Tibial nerve (tissue), 4 donors: ENCODE results near the gene GLO1. TPM values are rescaled to one million over a fixed set of nuclear protein-coding genes. Genes with fewer than 3 reads are reported as not detected.
A peak's percentile ranks its signal among the peaks of the same experiment; 100 is the strongest.

ENCODE experiments used
- DNase-seq, 2 donors: peaks; one replicate each; pipeline ENCODE4 v3.0.0-alpha.2; 2019; ENCODE audit warnings: low spot score in 2 of 2
- H3K27ac ChIP-seq, 4 donors: fragments of 200-600 bp; sonication (generic) in 3 of 4; one replicate each; pipeline ENCODE4 v1.5.1; 2017 to 2019; ENCODE audit warnings: mild to moderate bottlenecking in 1 of 4
- H3K27me3 ChIP-seq, 2 donors: fragments of 200-600 bp; sonication (generic) in 1 of 2; one replicate each; pipeline versions ENCODE4 v1.5.1 to v1.6.0; 2017 to 2019
- H3K36me3 ChIP-seq, 3 donors: fragments of 200-600 bp; sonication (generic); one replicate each; pipeline ENCODE4 v1.5.1; 2018 to 2019
- H3K4me1 ChIP-seq, 4 donors: fragments of 200-600 bp; sonication (generic) in 3 of 4; one replicate each; pipeline ENCODE4 v1.5.1; 2017 to 2019
- H3K4me3 ChIP-seq, 4 donors: fragments of 200-600 bp; sonication (generic) in 3 of 4; one replicate each; pipeline ENCODE4 v1.5.1; 2017 to 2019; ENCODE audit warnings: mild to moderate bottlenecking in 1 of 4, moderate library complexity in 1 of 4
- H3K9me3 ChIP-seq, 4 donors: fragments of 200-600 bp; sonication (generic) in 3 of 4; one replicate each; pipeline ENCODE4 v1.5.1; 2017 to 2019
- EP300 ChIP-seq, 2 donors: sonication (generic); formaldehyde crosslinking; IDR thresholded peaks; one replicate each; pipeline ENCODE4 v1.6.1; 2017; ENCODE audit warnings: antibody characterized with exemption in 2 of 2, mild to moderate bottlenecking in 1 of 2
- POLR2A ChIP-seq, 2 donors: fragments of 450-650 bp; IDR thresholded peaks; one replicate each; pipeline ENCODE4 v1.6.1; 2017; ENCODE audit warnings: antibody characterized with exemption in 2 of 2, mild to moderate bottlenecking in 2 of 2, moderate library complexity in 2 of 2
- WGBS, 2 donors: methylation state at CpG; one replicate each; pipeline ENCODE4 v1.1.5; 2018; 5-methylcytosine and 5-hydroxymethylcytosine counted together
- total RNA-seq, 4 donors: library from RNA; depleted of rRNA; stranded (reverse); fragments of >200 nt; gene quantifications; one replicate each; pipeline ENCODE4 v1.1.0, GENCODE V29; 2016
- TF ChIP-seq, protein P1 (sequence below), 5 experiments: fragments of 200-600 bp in 3 of 5; fragments of 450-650 bp in 2 of 5; sonication (generic) in 3 of 5; IDR thresholded peaks; one replicate each; pipeline ENCODE4 v1.5.1; 2016 to 2019; ENCODE audit warnings: antibody characterized with exemption in 5 of 5, mild to moderate bottlenecking in 3 of 5, moderate library complexity in 2 of 5

The GLO1 gene
- total RNA-seq, 4 donors from 2014 or later = 69.6 to 118 (median 86.3) TPM

DNA sequence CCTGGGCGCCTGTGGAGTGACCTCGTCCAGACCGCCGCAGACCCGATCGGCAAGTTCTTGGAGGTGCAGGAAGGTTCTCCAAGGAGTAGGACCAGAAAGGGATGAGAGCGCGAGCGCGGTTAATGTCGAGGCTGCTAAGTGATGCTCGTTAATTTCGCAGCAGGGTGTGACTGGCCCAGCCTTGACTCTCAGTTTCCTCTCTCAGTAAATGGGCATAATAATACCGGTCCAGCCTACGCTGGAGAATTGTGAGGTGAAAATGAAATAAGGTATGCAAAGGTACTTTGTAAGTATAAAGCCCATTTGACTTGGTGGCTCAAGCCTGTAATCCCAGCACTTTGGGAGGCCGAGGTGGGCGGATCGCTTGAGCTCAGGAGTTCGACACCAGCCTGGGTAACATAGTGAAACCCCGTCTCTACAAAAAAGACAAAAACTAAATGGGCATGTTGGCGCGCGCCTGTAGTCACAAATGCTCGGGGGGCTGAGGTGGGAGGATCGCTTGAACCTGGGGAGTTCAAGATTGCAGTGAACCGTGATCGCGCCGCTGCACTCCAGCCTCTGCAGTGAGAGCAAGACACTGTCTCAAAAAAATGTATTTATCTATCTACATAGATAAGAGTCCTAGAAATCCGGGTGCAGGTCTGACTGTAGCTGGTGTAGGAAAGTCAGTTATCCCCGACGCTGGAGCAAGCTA is 62.6 kb downstream of the GLO1 start:
- Histone ChIP-seq H3K4me3 (peak overlapping the region; percentile 66 to 92 (median 77)), H3K27ac (peak overlapping the region; percentile 91 to 96 (median 94)), H3K27me3 (no peaks in the 10 kb centered on the region), H3K36me3 (no peaks in the 10 kb centered on the region), H3K9me3 (no peaks in the 10 kb centered on the region), H3K4me1 (peaks cover 0 to 29% (median 15%) of the 10 kb centered on the region in 4 donors)
- no peak for DNase-seq
- WGBS, 2 donors = 10 to 11% methylated on average over 30 to 32 of the region's 32 CpGs
- TF ChIP-seq EP300 (IDR thresholded peaks at IDR 0.05) = peak in 1 of 2 donors; percentile 42
- TF ChIP-seq, protein P1, sequence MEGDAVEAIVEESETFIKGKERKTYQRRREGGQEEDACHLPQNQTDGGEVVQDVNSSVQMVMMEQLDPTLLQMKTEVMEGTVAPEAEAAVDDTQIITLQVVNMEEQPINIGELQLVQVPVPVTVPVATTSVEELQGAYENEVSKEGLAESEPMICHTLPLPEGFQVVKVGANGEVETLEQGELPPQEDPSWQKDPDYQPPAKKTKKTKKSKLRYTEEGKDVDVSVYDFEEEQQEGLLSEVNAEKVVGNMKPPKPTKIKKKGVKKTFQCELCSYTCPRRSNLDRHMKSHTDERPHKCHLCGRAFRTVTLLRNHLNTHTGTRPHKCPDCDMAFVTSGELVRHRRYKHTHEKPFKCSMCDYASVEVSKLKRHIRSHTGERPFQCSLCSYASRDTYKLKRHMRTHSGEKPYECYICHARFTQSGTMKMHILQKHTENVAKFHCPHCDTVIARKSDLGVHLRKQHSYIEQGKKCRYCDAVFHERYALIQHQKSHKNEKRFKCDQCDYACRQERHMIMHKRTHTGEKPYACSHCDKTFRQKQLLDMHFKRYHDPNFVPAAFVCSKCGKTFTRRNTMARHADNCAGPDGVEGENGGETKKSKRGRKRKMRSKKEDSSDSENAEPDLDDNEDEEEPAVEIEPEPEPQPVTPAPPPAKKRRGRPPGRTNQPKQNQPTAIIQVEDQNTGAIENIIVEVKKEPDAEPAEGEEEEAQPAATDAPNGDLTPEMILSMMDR (IDR thresholded peaks at IDR 0.05) = no peak

DNA sequence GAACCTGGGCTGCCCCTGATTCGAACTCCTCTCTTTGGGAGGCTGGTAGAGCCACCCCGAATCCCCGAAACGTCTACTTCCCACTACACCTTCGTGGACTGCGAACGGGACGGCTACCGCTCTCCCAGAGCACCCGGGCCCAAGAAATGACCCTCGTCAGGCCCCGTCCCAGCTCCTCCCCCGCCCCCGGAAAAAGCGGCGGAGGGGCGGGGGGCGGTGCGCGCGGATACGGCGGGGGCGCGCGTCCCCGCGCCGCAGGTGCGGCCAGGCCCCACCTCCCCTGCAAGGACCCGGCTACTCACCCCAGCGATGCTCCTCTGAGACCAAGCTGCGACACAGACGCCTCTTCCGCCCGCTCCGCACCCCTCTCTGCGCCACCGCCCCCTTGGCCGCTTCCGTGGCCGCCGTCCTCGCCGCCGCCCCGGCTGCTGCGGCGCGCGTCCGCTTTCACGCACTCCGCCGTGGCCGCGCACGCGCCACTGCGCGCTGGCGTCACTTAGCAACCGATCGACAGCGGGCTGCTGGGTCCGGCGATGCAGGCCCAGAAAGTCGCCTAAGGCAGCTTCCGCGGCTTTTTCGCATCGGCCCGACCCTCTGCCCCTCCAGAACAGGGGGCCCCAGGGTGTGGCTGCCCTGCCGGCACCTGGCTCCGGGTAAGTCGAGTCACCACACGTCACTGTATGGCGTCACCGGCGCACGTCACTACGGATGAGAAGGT is 63.3 kb downstream of the GLO1 start, which contains the start of gene BTBD9:
Gene BTBD9 (minus strand): TSS at position 432 of the 718 bp plus-strand sequence.
- Histone ChIP-seq H3K4me3 (peak within 1 kb of the TSS; percentile 66 to 92 (median 77)), H3K27ac (peak within 1 kb of the TSS; percentile 91 to 96 (median 94)), H3K9me3 (no peaks in the 10 kb centered on the region), H3K36me3 (no peaks in the 10 kb centered on the region), H3K27me3 (no peaks in the 10 kb centered on the region), H3K4me1 (peaks cover 0 to 30% (median 15%) of the 10 kb centered on the region in 4 donors)
- peak; percentile 64 to 65 for DNase-seq
- no peak for TF ChIP-seq EP300 (IDR thresholded peaks at IDR 0.05)
- peak; percentile 14 to 43 for TF ChIP-seq POLR2A (IDR thresholded peaks at IDR 0.05)
- TF ChIP-seq, protein P1 (IDR thresholded peaks at IDR 0.05) = peak in 1 of 5 experiments; percentile 5
- 0 to 1% methylated on average over 14 to 21 of the region's 82 CpGs for WGBS, 2 donors

DNA sequence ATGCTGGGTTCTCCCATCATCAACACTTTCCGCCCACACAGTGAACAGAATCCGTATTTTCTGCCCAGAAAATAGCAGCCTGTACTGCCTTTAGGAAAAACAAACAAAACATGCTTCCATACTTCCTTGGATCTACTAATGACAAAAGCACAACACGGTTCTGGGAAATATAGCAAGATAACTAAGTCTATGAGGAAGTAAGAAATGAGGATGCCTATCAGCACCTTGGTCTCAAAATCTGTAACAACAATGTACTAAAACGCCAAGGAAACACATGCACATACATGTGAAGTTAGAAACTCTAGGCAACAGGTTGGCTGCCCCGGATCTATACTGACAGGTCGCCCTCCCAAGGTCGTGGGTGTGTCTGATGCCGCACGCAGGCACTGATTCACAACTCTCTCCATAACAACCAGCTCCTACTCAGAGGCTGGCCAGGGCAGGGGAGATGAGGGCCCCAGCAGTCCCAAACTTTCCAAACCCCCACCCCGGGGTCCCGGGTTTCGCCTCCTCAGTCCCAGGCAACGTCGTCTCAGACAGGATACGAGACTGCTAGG is 63.9 kb downstream of the GLO1 start:
- no peaks in the 10 kb centered on the region for H3K9me3 ChIP-seq
- H3K36me3 ChIP-seq = no peaks in the 10 kb centered on the region
- WGBS, 2 donors = 5 to 7% methylated on average over 10 to 15 of the region's 15 CpGs
- H3K4me3 ChIP-seq = peak overlapping the region; percentile 66 to 92 (median 77)
- H3K27ac ChIP-seq = peak overlapping the region; percentile 91 to 96 (median 94)
- peak in 1 of 2 donors; percentile 31 for DNase-seq
- H3K27me3 ChIP-seq = no peaks in the 10 kb centered on the region
- H3K4me1 ChIP-seq = peaks cover 0 to 33% (median 15%) of the 10 kb centered on the region in 4 donors
- no peak for TF ChIP-seq POLR2A (IDR thresholded peaks at IDR 0.05)
- TF ChIP-seq EP300 (IDR thresholded peaks at IDR 0.05) = no peak
- TF ChIP-seq, protein P1 (IDR thresholded peaks at IDR 0.05) = no peak

GRCh38 chr6:38637756-38638155 is 65.2 kb downstream of the GLO1 start:
- Histone ChIP-seq H3K36me3 (no peaks in the 10 kb centered on the region), H3K27me3 (no peaks in the 10 kb centered on the region), H3K27ac (no peak overlapping the region), H3K4me1 (peaks cover 0 to 33% (median 15%) of the 10 kb centered on the region in 4 donors), H3K9me3 (no peaks in the 10 kb centered on the region), H3K4me3 (no peak overlapping the region)
- 86 to 92% methylated on average over 5 of the region's 5 CpGs for WGBS, 2 donors
- TF ChIP-seq POLR2A (IDR thresholded peaks at IDR 0.05) (no peak), EP300 (IDR thresholded peaks at IDR 0.05) (no peak)
- TF ChIP-seq, protein P1 (IDR thresholded peaks at IDR 0.05) = no peak
- no peak for DNase-seq
